K562 treated with DMSO at 1 percent for 4 hours (cell line): ENCODE results near the gene LRFN2. TPM values are rescaled to one million over a fixed set of nuclear protein-coding genes. Genes with fewer than 3 reads are reported as not detected.

Experiments
- total RNA-seq: library from RNA; unstranded; fragments of 300-600 nt; gene quantifications from 2 replicates; pipeline ENCODE4 v1.2.3, GENCODE V29; 2022; ENCODE audit not compliant: insufficient read depth

Gene LRFN2
- not detected in 2 replicates for total RNA-seq

DNA sequence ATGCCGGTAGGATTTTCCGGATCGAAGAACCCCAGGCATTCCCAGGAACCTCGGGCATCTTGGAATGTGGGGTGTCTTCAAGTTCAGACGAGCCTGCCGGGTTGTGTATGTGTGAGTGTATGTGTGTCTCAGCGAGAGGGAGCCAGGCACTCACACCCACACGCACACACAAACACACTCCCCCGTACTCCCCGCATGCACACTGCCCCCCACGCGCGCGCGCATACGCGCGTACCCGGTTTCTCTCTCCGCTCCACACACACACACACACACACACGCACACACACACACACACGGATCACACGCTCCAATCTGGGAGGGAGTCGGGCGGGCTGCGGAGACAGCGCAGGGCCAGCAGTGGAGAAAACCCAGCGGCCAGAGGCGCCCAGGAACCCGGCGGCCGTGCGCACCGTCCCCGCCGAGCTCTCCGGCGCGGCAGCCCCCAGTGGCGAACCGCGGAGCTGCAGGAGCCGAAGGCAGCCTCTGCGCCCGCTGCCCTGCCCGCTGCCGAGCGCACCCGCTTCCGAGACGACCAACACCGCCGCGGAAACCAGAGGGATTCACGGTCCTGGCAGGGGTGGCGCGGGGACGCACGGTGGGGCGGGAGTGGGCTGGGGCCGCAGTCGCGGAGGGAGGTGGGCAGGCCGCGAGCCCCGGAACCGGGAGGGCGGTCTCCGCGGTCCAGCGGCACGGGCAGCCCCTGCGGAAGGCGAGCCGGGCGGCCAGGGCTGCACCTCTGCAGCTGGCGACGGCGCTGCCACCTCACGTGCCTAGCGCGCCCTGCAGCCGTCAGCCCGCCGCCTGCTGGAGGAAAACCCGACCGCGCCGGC is at the start of gene LRFN2:
TSS of gene LRFN2 (minus strand) at position 125 of the 830 bp plus-strand sequence.

